Ishikawa (cell line): ENCODE data around the gene OTOL1.

Experiments used
- CREB1 ChIP-seq: IDR thresholded peaks from 2 replicates; pipeline ENCODE4 v1.6.1; 2012; ENCODE audit warnings: low read depth
- NFIC ChIP-seq: IDR thresholded peaks from 2 replicates; pipeline ENCODE4 v1.6.1; 2012
- REST ChIP-seq: IDR thresholded peaks from 2 replicates; pipeline ENCODE4 v1.6.1; 2012; ENCODE audit warnings: low read depth, mild to moderate bottlenecking
- TAF1 ChIP-seq: IDR thresholded peaks from 2 replicates; pipeline ENCODE4 v1.6.1; 2012; ENCODE audit warnings: low read depth, mild to moderate bottlenecking
- YY1 ChIP-seq: IDR thresholded peaks from 2 replicates; pipeline ENCODE4 v1.6.1; 2012; ENCODE audit warnings: low read depth
- ZBTB7A ChIP-seq: IDR thresholded peaks from 2 replicates; pipeline ENCODE4 v1.6.1; 2012; ENCODE audit warnings: low read depth
- TF ChIP-seq, protein P1 (sequence below): IDR thresholded peaks from 2 replicates; pipeline ENCODE4 v1.6.1; 2012

GRCh38 chr3:161484226-161484625, 12.4 kb upstream of the OTOL1 start:
- TF ChIP-seq TAF1 (no peak), REST (no peak), CREB1 (no peak), NFIC (no peak), YY1 (no peak), ZBTB7A (no peak)
- TF ChIP-seq, protein P1, sequence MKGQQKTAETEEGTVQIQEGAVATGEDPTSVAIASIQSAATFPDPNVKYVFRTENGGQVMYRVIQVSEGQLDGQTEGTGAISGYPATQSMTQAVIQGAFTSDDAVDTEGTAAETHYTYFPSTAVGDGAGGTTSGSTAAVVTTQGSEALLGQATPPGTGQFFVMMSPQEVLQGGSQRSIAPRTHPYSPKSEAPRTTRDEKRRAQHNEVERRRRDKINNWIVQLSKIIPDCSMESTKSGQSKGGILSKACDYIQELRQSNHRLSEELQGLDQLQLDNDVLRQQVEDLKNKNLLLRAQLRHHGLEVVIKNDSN: no peak
